A673 (cell line): ENCODE results near the gene XRCC3. TPM values are rescaled to one million over a fixed set of nuclear protein-coding genes. Genes with fewer than 3 reads are reported as not detected.

ENCODE experiments used
- BruUV-seq: library from RNA; stranded (reverse); fragments of 400-500 nt; replicated peaks from 2 replicates; lab custom pipeline; 2021; lab: Mats Ljungman, UMichigan
- CTCF ChIA-PET: fragments of 300-600 bp; sonication (Branson Sonifier 250); formaldehyde crosslinking; loops from one replicate; lab custom pipeline; 2022; ENCODE audit warnings: antibody characterized with exemption; lab: Charles Lee
- POLR2A ChIA-PET: fragments of 300-600 bp; sonication (Branson Sonifier 250); formaldehyde crosslinking; loops from one replicate; lab custom pipeline; 2022; ENCODE audit warnings: antibody characterized with exemption; ENCODE audit not compliant: low non-redundant PET; lab: Charles Lee
- DNase-seq: peaks from one replicate; pipeline ENCODE4 v3.0.0-alpha.2; 2015; ENCODE audit warnings: low spot score
- H3K27ac ChIP-seq: fragments of 200-600 bp; sonication (generic); 2 replicates; pipeline ENCODE4 v1.5.1; 2016; ENCODE audit warnings: mixed run types, low read depth, mild to moderate bottlenecking, mixed read lengths, antibody characterized with exemption, low read length; ENCODE audit not compliant: poor library complexity, severe bottlenecking
- H3K27me3 ChIP-seq: fragments of 200-600 bp; sonication (generic); replicated peaks from 2 replicates; pipeline ENCODE4 v1.6.1; 2017; ENCODE audit warnings: mixed run types, low read depth, mild to moderate bottlenecking, mixed read lengths, antibody characterized with exemption, low read length; ENCODE audit not compliant: insufficient read depth, poor library complexity
- H3K36me3 ChIP-seq: fragments of 200-600 bp; sonication (generic); 2 replicates; pipeline ENCODE4 v1.6.1; 2016; ENCODE audit warnings: mixed run types, mild to moderate bottlenecking, mixed read lengths, antibody characterized with exemption, low read length; ENCODE audit not compliant: insufficient read depth, poor library complexity, severe bottlenecking
- H3K4me1 ChIP-seq: fragments of 200-600 bp; sonication (generic); 2 replicates; pipeline ENCODE4 v1.6.1; 2017; ENCODE audit warnings: mixed run types, mild to moderate bottlenecking, mixed read lengths, antibody characterized with exemption, low read length; ENCODE audit not compliant: insufficient read depth, poor library complexity, severe bottlenecking
- H3K4me3 ChIP-seq: fragments of 200-600 bp; sonication (generic); 2 replicates; pipeline ENCODE4 v1.5.1; 2016; ENCODE audit warnings: low read depth, mixed run types, mild to moderate bottlenecking, mixed read lengths, low read length; ENCODE audit not compliant: poor library complexity, severe bottlenecking
- H3K9me3 ChIP-seq: fragments of 200-600 bp; sonication (generic); 2 replicates; pipeline ENCODE4 v1.6.1; 2016; ENCODE audit warnings: mixed run types, low read depth, mild to moderate bottlenecking, mixed read lengths, antibody characterized with exemption, low read length; ENCODE audit not compliant: poor library complexity, severe bottlenecking
- CTCF ChIP-seq: fragments of 300-800, 200-600 bp; sonication (generic); conservative IDR thresholded peaks from 2 replicates; pipeline ENCODE4 v1.5.1; 2017; ENCODE audit warnings: low read depth, mild to moderate bottlenecking, antibody characterized with exemption, low read length, moderate library complexity, mixed read lengths
- EZH2 ChIP-seq: fragments of 200-600 bp; sonication (generic); IDR thresholded peaks from 2 replicates; pipeline ENCODE4 v1.6.1; 2017; ENCODE audit warnings: borderline replicate concordance, low read depth, mild to moderate bottlenecking, mixed read lengths, antibody characterized with exemption, low read length; ENCODE audit not compliant: poor library complexity, severe bottlenecking
- intact Hi-C: fragments of 100-400 bp; cut with micrococcal nuclease; formaldehyde crosslinking; loops from one replicate; pipeline ENCODE4 v1.10.0; 2022; ENCODE audit not compliant: unreplicated experiment
- total RNA-seq: library from RNA; stranded (reverse); gene quantifications from 2 replicates; pipeline ENCODE4 v1.2.3, GENCODE V29; 2021

XRCC3 gene
- total RNA-seq, 1 experiment from 2014 or later, result 91.8 TPM

- intact Hi-C loops, result loop anchor here (5.0 kb wide), 1 partner anchor 113 kb away; no protein-coding TSS in a partner anchor
- ChIA-PET POLR2A (no interaction called here), CTCF (no interaction called here)
- H3K36me3 ChIP-seq, result peaks cover 61% of the 10 kb centered on the region
- no peak for DNase-seq
- no peaks in the 10 kb centered on the region for H3K27me3 ChIP-seq
- TF ChIP-seq EZH2 (no peak), CTCF (no peak)
- H3K4me1 ChIP-seq, result no peaks in the 10 kb centered on the region
- H3K9me3 ChIP-seq, result no peaks in the 10 kb centered on the region
- H3K27ac ChIP-seq, result no peak overlapping the region
- no TSS peak for BruUV-seq
- H3K4me3 ChIP-seq, result no peak overlapping the region
Measured at GRCh38 chr14:103684871-103685270, 30.4 kb downstream of the XRCC3 start.

GRCh38 chr14:103684471-103684870, 30.8 kb downstream of the XRCC3 start:
- H3K4me1 ChIP-seq, result no peaks in the 10 kb centered on the region
- ChIA-PET CTCF (no interaction called here), POLR2A (no interaction called here)
- peaks cover 65% of the 10 kb centered on the region for H3K36me3 ChIP-seq
- no peak overlapping the region for H3K27ac ChIP-seq
- H3K9me3 ChIP-seq, result no peaks in the 10 kb centered on the region
- intact Hi-C loops, result loop anchor here (5.0 kb wide), 1 partner anchor 112 kb away; no protein-coding TSS in a partner anchor
- BruUV-seq, result no TSS peak
- no peaks in the 10 kb centered on the region for H3K27me3 ChIP-seq
- no peak overlapping the region for H3K4me3 ChIP-seq
- DNase-seq, result no peak
- TF ChIP-seq CTCF (no peak), EZH2 (no peak)

GRCh38 chr14:103683139-103683538, 32.1 kb downstream of the XRCC3 start:
- BruUV-seq, result no TSS peak
- Histone ChIP-seq H3K4me1 (no peaks in the 10 kb centered on the region), H3K4me3 (no peak overlapping the region), H3K9me3 (no peaks in the 10 kb centered on the region), H3K27ac (no peak overlapping the region), H3K36me3 (peaks cover 72% of the 10 kb centered on the region), H3K27me3 (no peaks in the 10 kb centered on the region)
- CTCF ChIA-PET, result no interaction called here
- POLR2A ChIA-PET, result no interaction called here
- no peak for DNase-seq
- intact Hi-C loops, result loop anchor here (5.0 kb wide), 1 partner anchor 111 kb away; no protein-coding TSS in a partner anchor
- TF ChIP-seq EZH2 (no peak), CTCF (no peak)
